22Rv1 (cell line): ENCODE results near the gene TAOK2.

ENCODE experiments used
- ZFX ChIP-seq: fragments of 450-650 bp; IDR thresholded peaks from 2 replicates; pipeline ENCODE4 v1.6.1; 2017; ENCODE audit warnings: antibody characterized with exemption, borderline replicate concordance
- TF ChIP-seq, protein P1 (sequence below): fragments of 450-650 bp; IDR thresholded peaks from 2 replicates; pipeline ENCODE4 v1.5.1; 2017; ENCODE audit warnings: mild to moderate bottlenecking

DNA sequence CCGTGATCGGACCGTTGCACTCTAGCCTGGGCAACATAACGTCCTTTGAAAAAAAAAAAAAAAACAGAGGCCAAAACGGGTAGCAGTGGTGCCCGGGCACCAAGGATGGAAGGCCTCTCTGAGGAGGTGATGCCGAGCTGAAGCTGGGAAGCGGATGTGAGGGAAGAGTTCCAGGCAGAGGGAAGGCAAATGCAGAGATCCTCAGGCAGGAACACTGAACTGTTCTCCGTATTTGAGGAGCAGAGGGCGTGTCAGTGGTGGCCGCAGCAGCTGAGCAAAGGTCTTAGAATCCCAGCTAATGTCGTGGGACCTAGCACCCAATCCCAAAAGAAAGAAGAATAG lies 47.0 kb upstream of the TAOK2 start:
- TF ChIP-seq, protein P1, sequence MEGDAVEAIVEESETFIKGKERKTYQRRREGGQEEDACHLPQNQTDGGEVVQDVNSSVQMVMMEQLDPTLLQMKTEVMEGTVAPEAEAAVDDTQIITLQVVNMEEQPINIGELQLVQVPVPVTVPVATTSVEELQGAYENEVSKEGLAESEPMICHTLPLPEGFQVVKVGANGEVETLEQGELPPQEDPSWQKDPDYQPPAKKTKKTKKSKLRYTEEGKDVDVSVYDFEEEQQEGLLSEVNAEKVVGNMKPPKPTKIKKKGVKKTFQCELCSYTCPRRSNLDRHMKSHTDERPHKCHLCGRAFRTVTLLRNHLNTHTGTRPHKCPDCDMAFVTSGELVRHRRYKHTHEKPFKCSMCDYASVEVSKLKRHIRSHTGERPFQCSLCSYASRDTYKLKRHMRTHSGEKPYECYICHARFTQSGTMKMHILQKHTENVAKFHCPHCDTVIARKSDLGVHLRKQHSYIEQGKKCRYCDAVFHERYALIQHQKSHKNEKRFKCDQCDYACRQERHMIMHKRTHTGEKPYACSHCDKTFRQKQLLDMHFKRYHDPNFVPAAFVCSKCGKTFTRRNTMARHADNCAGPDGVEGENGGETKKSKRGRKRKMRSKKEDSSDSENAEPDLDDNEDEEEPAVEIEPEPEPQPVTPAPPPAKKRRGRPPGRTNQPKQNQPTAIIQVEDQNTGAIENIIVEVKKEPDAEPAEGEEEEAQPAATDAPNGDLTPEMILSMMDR, result no peak
- no peak for TF ChIP-seq ZFX
